KMS-11 (cell line): ENCODE measurements around the gene SUPT4H1.
A peak's percentile ranks its signal among the peaks of the same experiment; 100 is the strongest.

Source experiments
- H2AFZ ChIP-seq: fragments of 200-600 bp; sonication (generic); 2 replicates; pipeline ENCODE4 v1.6.1; 2016; ENCODE audit warnings: antibody characterized with exemption, mixed run types, low read depth
- H3K27ac ChIP-seq: fragments of 200-600 bp; sonication (generic); 2 replicates; pipeline ENCODE4 v1.6.1; 2016; ENCODE audit warnings: mild to moderate bottlenecking, mixed run types
- H3K27me3 ChIP-seq: fragments of 200-600 bp; sonication (generic); 2 replicates; pipeline ENCODE4 v1.6.1; 2017; ENCODE audit warnings: mild to moderate bottlenecking, low read depth, mixed run types, moderate library complexity; ENCODE audit not compliant: insufficient read depth
- H3K36me3 ChIP-seq: fragments of 200-600 bp; sonication (generic); 2 replicates; pipeline ENCODE4 v1.6.1; 2017; ENCODE audit warnings: mild to moderate bottlenecking, mixed run types; ENCODE audit not compliant: insufficient read depth
- H3K4me1 ChIP-seq: fragments of 200-600 bp; sonication (generic); 2 replicates; pipeline ENCODE4 v1.6.1; 2016; ENCODE audit warnings: mild to moderate bottlenecking, low read depth, mixed run types; ENCODE audit not compliant: poor library complexity, severe bottlenecking
- H3K4me2 ChIP-seq: fragments of 200-600 bp; sonication (generic); 2 replicates; pipeline ENCODE4 v1.7.0; 2016; ENCODE audit warnings: mild to moderate bottlenecking, mixed run types
- H3K4me3 ChIP-seq: fragments of 200-600 bp; sonication (generic); IDR thresholded peaks from 2 replicates; pipeline ENCODE4 v1.6.1; 2017; ENCODE audit warnings: low read depth, low read length, mixed read lengths; ENCODE audit not compliant: insufficient read depth
- H3K79me2 ChIP-seq: fragments of 200-600 bp; sonication (generic); 2 replicates; pipeline ENCODE4 v1.6.1; 2016; ENCODE audit warnings: low read depth, mixed run types; ENCODE audit not compliant: insufficient read depth
- H3K9ac ChIP-seq: fragments of 200-600 bp; sonication (generic); 2 replicates; pipeline ENCODE4 v1.6.1; 2016; ENCODE audit warnings: mild to moderate bottlenecking, mixed run types
- H4K20me1 ChIP-seq: fragments of 200-600 bp; sonication (generic); 2 replicates; pipeline ENCODE4 v1.6.1; 2016; ENCODE audit warnings: mild to moderate bottlenecking, mixed run types; ENCODE audit not compliant: insufficient read depth
- CTCF ChIP-seq: fragments of 200-600 bp; sonication (generic); conservative IDR thresholded peaks from 2 replicates; pipeline ENCODE4 v1.6.1; 2017; ENCODE audit warnings: low read depth, mild to moderate bottlenecking, antibody characterized with exemption, low read length, moderate library complexity, mixed read lengths

The SUPT4H1 gene

GRCh38 chr17:58351831-58352595, at the start of gene SUPT4H1:
Gene SUPT4H1, minus strand, starts transcription at chr17:58352201. Its CDS starts 66 bp downstream, at chr17:58352135.
- no peak for TF ChIP-seq CTCF
- no peak within 1 kb of the TSS for H3K4me3 ChIP-seq
- peaks cover 4% of the 10 kb centered on the region; the same call in 1 of the 2 replicates for H3K36me3 ChIP-seq
- peak within 1 kb of the TSS; percentile 51 for H2AFZ ChIP-seq
- peaks cover 48% of the 10 kb centered on the region for H3K79me2 ChIP-seq
- H4K20me1 ChIP-seq, result no peaks in the 10 kb centered on the region
- H3K9ac ChIP-seq, result peak within 1 kb of the TSS; percentile 67
- peak within 1 kb of the TSS; percentile 94 for H3K4me2 ChIP-seq
- H3K27ac ChIP-seq, result peak within 1 kb of the TSS; percentile 59
- H3K27me3 ChIP-seq, result no peaks in the 10 kb centered on the region
- H3K4me1 ChIP-seq, result peaks cover 51% of the 10 kb centered on the region

- no peak for TF ChIP-seq CTCF
- H3K27me3 ChIP-seq, result no peaks in the 10 kb centered on the region
- no peak overlapping the region for H3K4me2 ChIP-seq
- H4K20me1 ChIP-seq, result no peaks in the 10 kb centered on the region
- H3K4me1 ChIP-seq, result no peaks in the 10 kb centered on the region
- no peak overlapping the region for H3K27ac ChIP-seq
- no peaks in the 10 kb centered on the region for H3K79me2 ChIP-seq
- H2AFZ ChIP-seq, result no peak overlapping the region
- H3K4me3 ChIP-seq, result no peak overlapping the region
- no peaks in the 10 kb centered on the region for H3K36me3 ChIP-seq
- H3K9ac ChIP-seq, result no peak overlapping the region
Measured at GRCh38 chr17:58401287-58401686, 49.3 kb upstream of the SUPT4H1 start.

- Histone ChIP-seq H2AFZ (no peak overlapping the region), H3K4me1 (no peaks in the 10 kb centered on the region), H3K4me2 (no peak overlapping the region), H3K4me3 (no peak overlapping the region), H3K27me3 (no peaks in the 10 kb centered on the region), H3K79me2 (no peaks in the 10 kb centered on the region), H3K9ac (no peak overlapping the region), H3K27ac (no peak overlapping the region), H4K20me1 (no peaks in the 10 kb centered on the region), H3K36me3 (no peaks in the 10 kb centered on the region)
- no peak for TF ChIP-seq CTCF
Measured at GRCh38 chr17:58400826-58401225, 48.8 kb upstream of the SUPT4H1 start.

GRCh38 chr17:58399974-58400373, 48.0 kb upstream of the SUPT4H1 start:
- no peaks in the 10 kb centered on the region for H3K4me1 ChIP-seq
- TF ChIP-seq CTCF, result no peak
- no peaks in the 10 kb centered on the region for H3K36me3 ChIP-seq
- H4K20me1 ChIP-seq, result no peaks in the 10 kb centered on the region
- H3K4me2 ChIP-seq, result no peak overlapping the region
- no peak overlapping the region for H3K9ac ChIP-seq
- no peak overlapping the region for H3K27ac ChIP-seq
- no peak overlapping the region for H2AFZ ChIP-seq
- no peak overlapping the region for H3K4me3 ChIP-seq
- no peaks in the 10 kb centered on the region for H3K27me3 ChIP-seq
- H3K79me2 ChIP-seq, result no peaks in the 10 kb centered on the region
